Activated CD8-positive, alpha-beta memory T cell treated with anti-CD3 and anti-CD28 coated beads, Interleukin-2, amount 50 U/mL, for 24 hours (primary cell): ENCODE measurements around the gene SLC35B2.

Source experiments
- DNase-seq: peaks from one replicate; pipeline ENCODE4 v3.0.0-alpha.2; 2020; ENCODE audit errors: extremely low read depth

The SLC35B2 gene

DNA sequence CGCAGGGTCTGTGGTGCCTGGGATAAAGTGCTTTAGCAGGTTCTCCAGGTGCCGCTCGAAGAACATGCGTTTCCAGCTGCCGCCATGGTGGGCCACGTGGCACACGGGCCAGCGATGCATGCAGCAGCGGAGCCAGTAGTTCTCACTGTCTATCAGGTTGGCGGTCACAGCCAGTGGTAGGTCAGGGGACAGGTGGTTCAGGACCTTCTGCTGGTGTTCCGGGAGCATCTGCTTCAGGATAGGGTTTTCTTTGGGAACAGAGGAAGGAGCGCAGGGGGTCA lies 28.9 kb upstream of the SLC35B2 start:
- DNase-seq, result no peak

DNA sequence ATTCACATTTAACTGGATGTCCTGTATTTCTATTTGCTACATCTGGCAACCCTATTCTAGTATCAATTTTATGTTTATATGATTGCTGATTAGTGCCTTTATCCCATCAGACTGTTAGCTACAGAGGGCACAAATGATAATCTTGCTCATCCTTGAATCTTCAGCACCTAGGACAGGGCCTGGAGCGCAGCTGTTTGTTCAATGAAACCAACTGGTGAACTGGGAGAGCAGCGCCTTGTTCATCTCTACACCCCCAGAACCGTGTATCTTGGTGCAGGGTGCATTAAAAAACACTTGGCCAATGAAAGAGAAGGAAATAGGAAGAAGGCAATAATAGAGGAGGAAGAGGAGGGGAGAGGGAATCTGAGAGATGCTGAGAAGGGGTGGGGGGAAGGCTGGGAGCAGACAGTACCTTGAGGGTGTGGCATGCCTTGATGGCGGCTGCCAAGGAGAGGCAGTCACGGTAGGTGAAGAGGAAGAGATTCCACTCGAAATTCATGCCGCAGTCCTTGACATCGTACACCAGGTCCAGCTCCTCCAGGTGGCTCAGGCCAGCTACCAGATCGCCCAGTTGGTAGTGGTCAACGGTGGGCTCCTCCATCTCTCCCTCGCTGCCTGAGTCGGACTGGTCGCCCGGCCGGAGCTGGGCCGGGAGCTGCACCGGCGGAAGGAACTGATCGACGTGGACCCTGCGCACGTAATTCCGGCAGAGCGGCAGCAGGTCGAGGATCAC lies 28.4 kb upstream of the SLC35B2 start:
- DNase-seq, result no peak

DNA sequence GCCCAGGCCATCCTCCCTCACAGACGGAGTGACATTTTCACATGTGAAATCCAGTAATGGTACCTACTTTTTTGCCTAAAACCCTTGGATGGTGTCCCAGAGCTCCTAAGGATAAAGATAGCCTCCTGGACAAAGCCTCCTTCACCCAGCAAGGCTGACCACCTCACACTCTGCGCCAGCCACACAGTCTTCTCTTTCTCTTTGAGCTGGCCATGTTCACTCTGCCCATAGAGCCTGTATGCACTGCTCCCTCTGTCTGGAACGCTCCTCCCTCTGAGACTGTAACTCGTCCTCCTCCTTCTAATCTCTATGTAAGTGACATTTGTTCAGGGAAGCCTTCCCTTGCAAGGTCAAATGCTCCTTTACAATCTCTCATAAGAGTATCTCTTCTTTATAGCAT lies 27.5 kb upstream of the SLC35B2 start:
- no peak for DNase-seq

- DNase-seq, result no peak
These were observed 26.8 kb upstream of the SLC35B2 start for GRCh38 chr6:44284121-44284520.

- DNase-seq, result no peak
These were observed 21.7 kb upstream of the SLC35B2 start for GRCh38 chr6:44278774-44279697.

- no peak for DNase-seq
These were observed 21.0 kb upstream of the SLC35B2 start for GRCh38 chr6:44278315-44278714.

GRCh38 chr6:44277763-44278162 lies 20.4 kb upstream of the SLC35B2 start:
- DNase-seq, result no peak

- no peak for DNase-seq
These were observed 19.6 kb upstream of the SLC35B2 start for GRCh38 chr6:44276667-44277640.

DNA sequence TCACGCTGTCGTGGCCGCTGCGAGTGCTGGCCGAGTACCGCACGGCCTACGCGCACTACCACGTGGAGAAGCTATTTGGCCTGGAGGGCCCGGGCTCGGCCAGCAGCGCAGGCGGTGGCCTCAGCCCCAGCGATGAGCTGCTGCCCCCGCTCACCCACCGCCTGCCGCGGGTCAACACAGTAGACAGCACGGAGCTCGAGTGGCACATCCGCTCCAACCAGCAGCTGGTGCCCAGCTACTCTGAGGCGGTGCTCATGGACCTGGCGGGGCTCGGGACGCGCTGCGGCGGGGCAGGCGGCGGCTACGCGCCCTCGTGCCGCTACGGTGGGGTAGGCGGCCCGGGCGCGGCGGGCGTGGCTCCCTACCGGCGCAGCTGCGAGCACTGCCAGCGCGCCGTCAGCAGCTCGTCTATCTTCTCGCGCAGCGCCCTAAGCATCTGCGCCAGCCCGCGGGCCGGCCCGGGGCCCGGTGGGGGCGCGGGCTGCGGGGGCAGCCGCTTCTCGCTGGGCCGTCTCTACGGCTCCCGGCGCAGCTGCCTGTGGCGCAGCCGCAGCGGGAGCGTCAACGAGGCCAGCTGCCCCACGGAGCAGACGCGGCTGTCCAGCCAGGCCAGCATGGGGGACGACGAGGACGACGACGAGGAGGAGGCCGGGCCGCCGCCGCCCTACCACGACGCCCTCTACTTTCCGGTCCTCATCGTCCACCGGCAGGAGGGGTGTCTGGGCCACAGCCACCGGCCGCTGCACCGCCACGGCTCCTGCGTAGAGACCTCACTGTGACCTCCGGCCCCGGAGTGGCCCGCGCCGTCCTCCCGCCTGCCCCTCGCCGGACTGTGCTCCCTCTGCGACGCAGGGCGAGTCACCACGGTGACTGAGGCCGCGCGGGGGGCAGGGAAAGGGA lies 18.7 kb upstream of the SLC35B2 start:
- no peak for DNase-seq

DNA sequence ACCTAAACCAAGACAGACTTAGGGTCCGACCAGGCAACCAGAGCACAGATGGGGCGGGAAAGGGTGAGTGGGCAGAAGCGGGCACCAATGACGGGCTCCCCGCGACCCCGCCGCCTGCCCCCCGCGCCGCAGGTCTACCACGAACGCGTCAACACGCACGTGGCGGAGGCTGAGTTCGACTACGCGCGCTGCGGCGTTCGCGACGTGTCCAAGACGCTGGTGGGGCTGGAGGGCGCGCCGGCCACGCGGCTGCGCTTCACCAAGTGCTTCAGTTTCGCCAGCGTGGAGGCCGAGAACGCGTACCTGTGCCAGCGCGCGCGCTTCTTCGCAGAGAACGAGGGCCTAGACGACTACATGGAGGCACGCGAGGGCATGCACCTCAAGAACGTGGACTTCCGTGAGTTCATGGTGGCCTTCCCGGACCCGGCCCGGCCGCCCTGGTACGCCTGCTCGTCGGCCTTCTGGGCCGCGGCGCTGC lies 18.0 kb upstream of the SLC35B2 start:
- no peak for DNase-seq

- DNase-seq, result no peak
These were observed 16.3 kb upstream of the SLC35B2 start for GRCh38 chr6:44273617-44274016.

DNA sequence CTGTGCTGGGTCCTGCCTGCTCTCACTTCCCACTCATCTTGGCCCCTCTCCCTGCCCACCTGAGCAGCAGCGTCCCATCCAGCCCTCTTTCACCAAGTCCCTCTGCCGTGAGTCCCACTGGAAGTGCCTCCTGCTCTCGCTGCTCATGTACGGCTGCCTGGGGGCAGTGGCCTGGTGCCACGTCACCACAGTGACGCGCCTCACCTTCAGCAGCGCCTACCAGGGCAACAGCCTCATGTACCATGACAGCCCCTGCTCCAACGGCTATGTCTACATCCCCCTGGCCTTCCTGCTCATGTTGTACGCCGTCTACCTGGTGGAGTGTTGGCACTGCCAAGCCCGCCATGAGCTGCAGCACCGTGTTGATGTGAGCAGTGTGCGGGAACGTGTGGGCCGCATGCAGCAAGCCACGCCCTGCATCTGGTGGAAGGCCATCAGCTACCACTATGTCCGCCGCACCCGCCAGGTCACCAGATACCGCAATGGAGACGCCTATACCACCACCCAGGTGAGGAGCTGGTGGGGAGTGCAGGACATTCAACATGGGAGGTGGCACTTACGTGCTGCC lies 15.8 kb upstream of the SLC35B2 start:
- DNase-seq, result no peak

DNA sequence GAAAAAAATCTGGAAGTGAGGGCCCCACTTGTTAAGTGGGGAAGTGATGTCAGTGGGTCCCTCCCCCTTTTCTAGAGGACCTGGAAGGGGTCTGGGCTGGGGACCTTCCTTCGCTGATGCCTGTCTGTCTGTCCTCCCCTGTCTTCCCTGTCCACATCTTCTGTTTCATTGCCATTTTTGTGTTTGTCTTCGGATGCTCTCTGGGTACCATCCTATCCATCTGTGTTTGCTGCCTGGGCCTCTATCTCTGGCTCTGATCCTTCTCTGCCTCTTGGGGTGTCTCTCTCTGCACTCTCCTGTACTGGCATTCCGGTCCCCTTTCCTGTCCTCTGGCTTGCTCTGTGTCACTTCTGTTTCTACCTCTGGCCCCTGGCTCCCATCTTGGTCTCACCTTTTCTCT lies 15.2 kb upstream of the SLC35B2 start:
- no peak for DNase-seq

GRCh38 chr6:44271914-44272313 lies 14.6 kb upstream of the SLC35B2 start:
- DNase-seq, result no peak

DNA sequence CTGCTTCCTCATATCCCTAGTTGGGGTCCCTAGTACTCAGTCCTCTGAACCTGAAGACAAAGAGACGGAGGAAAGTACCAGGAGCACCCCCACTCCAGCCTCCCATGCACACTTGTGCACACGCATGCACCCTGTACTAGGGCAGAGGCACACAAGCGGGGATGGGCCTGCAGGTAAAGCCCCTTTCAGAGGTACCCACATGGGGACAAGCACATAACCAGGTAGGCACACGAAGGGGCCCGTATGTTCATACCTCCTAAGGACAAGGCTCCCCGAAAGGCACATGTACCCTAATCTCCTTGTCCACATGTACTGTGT lies 14.0 kb upstream of the SLC35B2 start:
- no peak for DNase-seq

- DNase-seq, result no peak
These were observed 13.4 kb upstream of the SLC35B2 start for GRCh38 chr6:44270526-44271405.

DNA sequence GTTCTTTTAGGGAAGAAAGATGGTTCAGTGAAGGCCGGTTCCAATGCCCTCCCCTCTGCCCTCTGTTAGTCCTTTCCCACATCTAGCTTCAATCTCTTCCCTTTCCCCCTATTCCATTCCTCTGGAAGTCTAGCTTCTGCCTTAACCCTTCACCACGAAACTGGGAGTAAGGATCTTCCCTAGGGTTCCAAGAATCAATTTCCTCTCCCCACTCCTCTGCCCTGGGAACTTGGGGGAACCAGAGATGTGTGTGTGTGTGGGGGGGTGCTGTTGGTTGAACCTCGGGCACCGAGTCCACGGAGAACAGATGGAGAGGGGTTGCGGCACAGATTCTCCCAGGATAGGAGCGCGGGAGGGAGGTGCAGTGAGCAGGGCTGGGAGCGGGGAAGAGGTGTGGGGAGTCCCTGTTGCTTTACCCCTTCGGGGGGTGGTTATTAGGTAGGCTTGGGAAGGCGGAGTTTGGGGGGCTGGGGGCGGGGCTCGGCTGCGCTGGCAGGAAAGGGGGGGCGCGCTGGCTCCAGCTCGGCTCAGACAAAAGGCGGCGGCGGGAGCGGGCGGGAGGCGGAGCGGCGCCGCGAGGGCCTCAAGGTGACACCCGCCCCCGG lies 12.7 kb upstream of the SLC35B2 start, which contains the start of gene TMEM151B:
Gene TMEM151B (plus strand): TSS at position 530 of the 605 bp plus-strand sequence. CDS start 293 bp downstream, outside the sequence.
- DNase-seq, result no peak

DNA sequence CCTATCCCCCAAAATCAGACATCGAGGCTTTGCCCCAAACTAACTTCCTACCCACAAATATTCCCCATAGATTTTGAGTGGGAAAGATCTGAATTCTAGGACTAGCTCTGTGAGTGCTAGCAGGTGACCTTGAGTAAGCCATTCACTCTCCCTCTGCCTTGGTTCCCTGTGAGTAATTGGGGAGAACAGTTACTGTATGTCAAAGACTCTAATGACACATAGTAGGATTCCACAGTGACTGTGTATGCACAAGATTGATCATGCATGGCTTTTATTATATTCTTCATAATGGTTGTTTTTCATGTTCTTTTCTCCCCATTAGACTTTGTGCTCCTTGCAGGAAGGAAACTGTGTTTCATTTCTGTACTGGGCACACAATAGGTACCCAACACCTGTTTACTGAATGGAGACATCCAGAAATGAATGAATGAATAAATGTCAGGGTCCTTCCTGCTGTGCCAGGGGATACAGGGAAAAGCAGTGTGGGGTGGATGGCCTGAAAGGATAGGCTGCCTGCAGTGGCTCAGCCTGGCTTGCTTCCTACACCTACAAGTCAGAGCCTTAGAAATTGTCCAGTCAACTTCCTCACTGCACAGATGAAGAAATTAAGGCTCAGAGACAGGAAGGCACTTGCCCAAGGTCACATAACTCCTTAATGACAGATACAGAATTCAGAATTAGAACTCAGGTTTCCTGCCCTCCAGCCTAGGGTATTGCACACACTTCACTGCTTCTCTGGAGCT lies 12.0 kb upstream of the SLC35B2 start:
- no peak for DNase-seq
